GM12878 (cell line): ENCODE data around the gene CDR2L. TPM values are rescaled to one million over a fixed set of nuclear protein-coding genes. Genes with fewer than 3 reads are reported as not detected.
A peak's percentile ranks its signal among the peaks of the same experiment; 100 is the strongest.

ENCODE experiments used
- ATAC-seq: fragments of 200-7000 bp; cut with Tn5 transposase; 3 replicates; pipeline ENCODE4 v1.9.1; 2020; ENCODE audit warnings: mild to moderate bottlenecking, moderate library complexity
- BruUV-seq: library from RNA; stranded (reverse); fragments of 400-500 nt; replicated peaks from 2 replicates; lab custom pipeline; 2021; lab: Mats Ljungman, UMichigan
- CTCF ChIA-PET: fragments of 300-600 bp; sonication (Branson Sonifier 250); formaldehyde crosslinking; extraction: SDS; loops from one replicate; lab custom pipeline; 2021; ENCODE audit warnings: inconsistent platforms; lab: Yijun Ruan, JAX
- POLR2A ChIA-PET: fragments of 350-600 bp; formaldehyde crosslinking; extraction: SDS; loops from one replicate; lab custom pipeline; 2021; ENCODE audit warnings: inconsistent platforms; lab: Charles Lee
- RAD21 ChIA-PET: fragments of 300-600 bp; sonication (Branson Sonifier 250); formaldehyde crosslinking; loops from one replicate; lab custom pipeline; 2023; ENCODE audit warnings: antibody characterized with exemption; ENCODE audit not compliant: unreplicated experiment; lab: Charles Lee
- SMC1A ChIA-PET: fragments of 300-600 bp; sonication (Branson Sonifier 250); formaldehyde crosslinking; loops from one replicate; lab custom pipeline; 2023; ENCODE audit not compliant: unreplicated experiment, uncharacterized antibody; lab: Charles Lee
- DNase-seq: peaks from one replicate; pipeline ENCODE4 v3.0.0-alpha.2; 2011; ENCODE audit warnings: low read depth, low spot score
- FAIRE-seq: peaks from 3 replicates; lab custom pipeline; 2011; peaks lifted over from hg19 to GRCh38; lab: Jason Lieb, UNC
- H2AFZ ChIP-seq: 2 replicates; pipeline ENCODE4 v1.6.0; 2011; ENCODE audit warnings: low read depth, low read length, control low read depth; ENCODE audit not compliant: control insufficient read depth
- H3K27ac ChIP-seq: 2 replicates; pipeline ENCODE4 v1.5.1; 2011; ENCODE audit warnings: control low read depth; ENCODE audit not compliant: control insufficient read depth, insufficient read depth
- H3K27me3 ChIP-seq, 2 experiments: replicated peaks in 1 of 2; 2 replicates each; pipeline versions ENCODE4 v1.6.0 to v1.6.1; 2011; ENCODE audit warnings: low read length in 1 of 2; ENCODE audit not compliant: control insufficient read depth in 2 of 2, insufficient read depth in 2 of 2
- H3K36me3 ChIP-seq, 2 experiments: 2 replicates each; pipeline ENCODE4 v1.5.1; 2011; ENCODE audit warnings: low read length in 1 of 2; ENCODE audit not compliant: control insufficient read depth in 2 of 2, insufficient read depth in 2 of 2
- H3K4me1 ChIP-seq: 2 replicates; pipeline ENCODE4 v1.6.1; 2011; ENCODE audit warnings: mild to moderate bottlenecking, low read length, moderate library complexity, mixed read lengths; ENCODE audit not compliant: control insufficient read depth, insufficient read depth
- H3K4me2 ChIP-seq: 2 replicates; pipeline ENCODE4 v1.6.0; 2011; ENCODE audit warnings: control low read depth; ENCODE audit not compliant: control insufficient read depth, insufficient read depth
- H3K4me3 ChIP-seq: fragments of 200-600 bp; sonication (generic); 2 replicates; pipeline ENCODE4 v1.5.1; 2016
- H3K79me2 ChIP-seq: 2 replicates; pipeline ENCODE4 v1.6.0; 2011; ENCODE audit warnings: low read length; ENCODE audit not compliant: control insufficient read depth, insufficient read depth
- H3K9ac ChIP-seq: 2 replicates; pipeline ENCODE4 v1.8.0; 2011; ENCODE audit warnings: low read length, control low read depth, mixed read lengths; ENCODE audit not compliant: control insufficient read depth, insufficient read depth
- H3K9me3 ChIP-seq: replicated peaks from 3 replicates; pipeline ENCODE4 v1.5.1; 2011; ENCODE audit warnings: mild to moderate bottlenecking, low read length; ENCODE audit not compliant: control insufficient read depth, insufficient read depth
- H4K20me1 ChIP-seq: 2 replicates; pipeline ENCODE4 v1.6.0; 2011; ENCODE audit not compliant: control insufficient read depth, insufficient read depth
- ATF7 ChIP-seq: fragments of 450-650 bp; IDR thresholded peaks from 2 replicates; pipeline ENCODE4 v1.6.1; 2016; ENCODE audit warnings: low read depth, mild to moderate bottlenecking
- HDGF ChIP-seq: fragments of 450-650 bp; IDR thresholded peaks from 2 replicates; pipeline ENCODE4 v1.6.1; 2016; ENCODE audit warnings: antibody characterized with exemption
- IRF3 ChIP-seq: fragments of 450-650 bp; IDR thresholded peaks from 2 replicates; pipeline ENCODE4 v1.6.1; 2014; ENCODE audit warnings: mild to moderate bottlenecking
- SMC3 ChIP-seq: IDR thresholded peaks from 2 replicates; pipeline ENCODE4 v1.6.1; 2011; ENCODE audit warnings: low read length, improper control_type of control experiment, borderline replicate concordance
- USF1 ChIP-seq: IDR thresholded peaks from 2 replicates; pipeline ENCODE4 v1.6.1; 2011; ENCODE audit warnings: borderline replicate concordance, low read depth, mild to moderate bottlenecking, moderate library complexity, mixed read lengths, low read length; ENCODE audit not compliant: insufficient read depth; ENCODE audit errors: extremely low read length
- ZBTB11 ChIP-seq: fragments of 450-650 bp; formaldehyde crosslinking; IDR thresholded peaks from 2 replicates; pipeline ENCODE4 v1.5.0; 2022; ENCODE audit warnings: mild to moderate bottlenecking, missing genetic modification characterization
- ZBTB33 ChIP-seq: fragments of 450-650 bp; IDR thresholded peaks from 2 replicates; pipeline ENCODE4 v1.6.1; 2017; ENCODE audit warnings: mild to moderate bottlenecking
- WGBS: methylation state at CpG from one replicate; pipeline ENCODE4 v1.1.6; 2016; ENCODE audit warnings: low lambda C conversion rate; ENCODE audit not compliant: insufficient replicate concordance, insufficient coverage; ENCODE audit errors: missing lambda C conversion rate; 5-methylcytosine and 5-hydroxymethylcytosine counted together
- in situ Hi-C: fragments of 300-500 bp; cut with MboI; formaldehyde crosslinking; loops from 9 replicates; pipeline ENCODE4 v1.14.3; 2018; ENCODE audit warnings: mixed read lengths
- intact Hi-C: fragments of 100-400 bp; cut with micrococcal nuclease; formaldehyde crosslinking; loops from one replicate; pipeline ENCODE4 v1.14.2; 2022; ENCODE audit not compliant: unreplicated experiment
- polyA plus RNA-seq, 11 experiments: library from polyadenylated mRNA; depleted of rRNA in 4 of 11; unstranded in 6 of 11; stranded (reverse) in 5 of 11; fragments of >200 nt; fragmentation: Nextera tagmentation in 4 of 11; fragmentation: Illumina TruSeq in 1 of 11; extraction: Ambion mirVana in 4 of 11; extraction: Trizol in 1 of 11; gene quantifications; 1 replicate in 1 of 11; 2 replicates in 10 of 11; pipeline versions ENCODE4 v1.2.1 to v1.2.3, GENCODE V29; 2011 to 2016; ENCODE audit warnings: inconsistent platforms in 2 of 11, missing spikeins in 2 of 11, low read depth in 1 of 11
- total RNA-seq, 4 experiments: library from RNA; depleted of rRNA in 3 of 4; stranded (reverse); fragments of >200 nt in 3 of 4; fragmentation: Illumina TruSeq in 1 of 4; extraction: Trizol in 1 of 4; gene quantifications; 2 replicates each; pipeline versions ENCODE4 v1.2.1 to v1.2.3, GENCODE V29; 2013 to 2021

CDR2L gene
- total and polyA plus RNA-seq, 10 of the 15 experiments (the other 5 are each of a cell fraction or from before 2014, with no cell fraction given) = 0.03 to 0.18 (median 0.04) TPM; not detected in 6

GRCh38 chr17:75012346-75013091 is 25.1 kb downstream of the CDR2L start, which contains the start of gene MRPL58 (continued):
- TF ChIP-seq ZBTB33 = no peak
- peak; percentile 94 for TF ChIP-seq ZBTB11

- Histone ChIP-seq H3K4me1 (peaks cover 8% of the 10 kb centered on the region), H4K20me1 (no peaks in the 10 kb centered on the region), H3K79me2 (peaks cover 14% of the 10 kb centered on the region), H3K4me3 (peak overlapping the region; percentile 94), H3K27me3 (no peaks in the 10 kb centered on the region; a peak in 1 of 4 replicates), H3K4me2 (peak overlapping the region; percentile 99), H3K9ac (peak overlapping the region; percentile 89), H3K36me3 (no peaks in the 10 kb centered on the region), H3K9me3 (no peaks in the 10 kb centered on the region), H2AFZ (peak overlapping the region; percentile 92), H3K27ac (peak overlapping the region; percentile 67)
- SMC1A ChIA-PET = interaction anchor here (1.1 to 4.8 kb wide), 13 partner anchors 17 to 191 kb away, joined by 3 to 23 read pairs (median 4); partner anchors contain the start of gene NT5C
- WGBS = under 1% methylated on average over 10 of the region's 10 CpGs
- intact Hi-C loops = no loop called here
- ATAC-seq (peak; percentile 5), FAIRE-seq (no peak), DNase-seq (no peak)
- RAD21 ChIA-PET = interaction anchor here (0.5 to 5.4 kb wide), 14 partner anchors 19 to 276 kb away, joined by 3 to 35 read pairs (median 4); partner anchors contain the start of genes CDR2L, HID1, MIF4GD and SLC16A5
- POLR2A ChIA-PET = interaction anchor here (0.5 to 3.5 kb wide), 18 partner anchors 19 to 1236 kb away, joined by 3 to 11 read pairs (median 3); partner anchors contain the start of genes ARMC7, ATP5PD, CDR2L and FDXR
- CTCF ChIA-PET = interaction anchor here (0.6 to 3.9 kb wide), 22 partner anchors 10 to 258 kb away, joined by 3 to 64 read pairs (median 4); partner anchors contain the start of genes ARMC7, ATP5PD and MIF4GD
- BruUV-seq = no TSS peak
- in situ Hi-C loops = no loop called here
- 0 out of 2 replicates have a peak, but pooled peaks have one; percentile 2 for TF ChIP-seq ATF7
- no peak for TF ChIP-seq USF1
- no peak for TF ChIP-seq HDGF
- TF ChIP-seq IRF3 = no peak
- no peak for TF ChIP-seq SMC3
Observed at GRCh38 chr17:75013092-75013559, 25.7 kb downstream of the CDR2L start.
